SK-N-SH (cell line): ENCODE results near the gene LSM3.

ENCODE experiments used
- CHD2 ChIP-seq: fragments of 150-350 bp; IDR thresholded peaks from 2 replicates; pipeline ENCODE4 v1.6.1; 2018; ENCODE audit warnings: low read length; ENCODE audit not compliant: partially characterized antibody
- ELF1 ChIP-seq: IDR thresholded peaks from 2 replicates; pipeline ENCODE4 v1.4.0; 2012
- EP300 ChIP-seq, 2 experiments: IDR thresholded peaks; 2 replicates each; pipeline versions ENCODE4 v1.4.0 to v1.6.1; 2012; ENCODE audit warnings: borderline replicate concordance in 1 of 2, low read depth in 1 of 2, low read length in 1 of 2
- FOXM1 ChIP-seq: IDR thresholded peaks from 2 replicates; pipeline ENCODE4 v1.4.0; 2012; ENCODE audit warnings: low read depth, mild to moderate bottlenecking
- GABPA ChIP-seq: IDR thresholded peaks from 2 replicates; pipeline ENCODE4 v1.4.0; 2012; ENCODE audit warnings: low read depth, mild to moderate bottlenecking
- RAD21 ChIP-seq: IDR thresholded peaks from 2 replicates; pipeline ENCODE4 v1.6.1; 2012; ENCODE audit warnings: mild to moderate bottlenecking, low read length
- RFX5 ChIP-seq: IDR thresholded peaks from 2 replicates; pipeline ENCODE4 v1.6.1; 2012; ENCODE audit warnings: mild to moderate bottlenecking, improper control_type of control experiment, low read length
- RXRA ChIP-seq: IDR thresholded peaks from 2 replicates; pipeline ENCODE4 v1.4.0; 2012; ENCODE audit warnings: low read depth, mild to moderate bottlenecking, borderline replicate concordance
- TF ChIP-seq, protein P1 (sequence below): fragments of 200-600 bp; sonication (generic); IDR thresholded peaks from 2 replicates; pipeline ENCODE4 v1.6.1; 2017; ENCODE audit warnings: antibody characterized with exemption, mild to moderate bottlenecking, moderate library complexity
- TF ChIP-seq, protein P2 (sequence below): IDR thresholded peaks from 2 replicates; pipeline ENCODE4; 2012
- TF ChIP-seq, protein P3 (sequence below): IDR thresholded peaks from 2 replicates; pipeline ENCODE4 v1.4.0; 2012; ENCODE audit warnings: low read depth, borderline replicate concordance
- TF ChIP-seq, protein P4 (sequence below): IDR thresholded peaks from 2 replicates; pipeline ENCODE4 v1.6.1; 2012; ENCODE audit warnings: mild to moderate bottlenecking, low read depth, low read length, moderate library complexity

DNA sequence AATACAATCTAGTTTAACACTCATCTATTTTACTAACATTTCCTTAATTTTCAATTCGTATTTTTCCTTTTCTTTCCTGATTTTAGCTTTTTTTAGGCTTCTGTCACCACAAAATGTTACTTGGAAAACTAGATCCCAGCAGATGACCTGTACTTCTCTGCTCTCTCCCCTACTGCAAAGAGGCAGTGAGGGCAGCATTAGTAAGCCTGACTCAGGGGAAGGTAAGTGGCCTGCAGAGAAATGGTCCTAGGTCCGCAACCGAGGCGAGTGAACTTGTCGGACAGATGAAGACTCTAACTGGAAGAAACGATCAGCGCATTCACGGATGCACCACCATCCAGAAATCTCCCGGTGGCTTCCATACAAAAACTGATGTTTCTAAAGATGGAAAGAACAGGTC lies 33.4 kb upstream of the LSM3 start:
- TF ChIP-seq RXRA (no peak), CHD2 (no peak), FOXM1 (no peak), RFX5 (no peak), EP300 (IDR thresholded peaks at IDR 0.05; ENCODE audit: borderline replicate concordance in 1 of 2, low read depth in 1 of 2, low read length in 1 of 2) (no peak), ELF1 (no peak), RAD21 (no peak), GABPA (no peak)
- TF ChIP-seq, protein P1, sequence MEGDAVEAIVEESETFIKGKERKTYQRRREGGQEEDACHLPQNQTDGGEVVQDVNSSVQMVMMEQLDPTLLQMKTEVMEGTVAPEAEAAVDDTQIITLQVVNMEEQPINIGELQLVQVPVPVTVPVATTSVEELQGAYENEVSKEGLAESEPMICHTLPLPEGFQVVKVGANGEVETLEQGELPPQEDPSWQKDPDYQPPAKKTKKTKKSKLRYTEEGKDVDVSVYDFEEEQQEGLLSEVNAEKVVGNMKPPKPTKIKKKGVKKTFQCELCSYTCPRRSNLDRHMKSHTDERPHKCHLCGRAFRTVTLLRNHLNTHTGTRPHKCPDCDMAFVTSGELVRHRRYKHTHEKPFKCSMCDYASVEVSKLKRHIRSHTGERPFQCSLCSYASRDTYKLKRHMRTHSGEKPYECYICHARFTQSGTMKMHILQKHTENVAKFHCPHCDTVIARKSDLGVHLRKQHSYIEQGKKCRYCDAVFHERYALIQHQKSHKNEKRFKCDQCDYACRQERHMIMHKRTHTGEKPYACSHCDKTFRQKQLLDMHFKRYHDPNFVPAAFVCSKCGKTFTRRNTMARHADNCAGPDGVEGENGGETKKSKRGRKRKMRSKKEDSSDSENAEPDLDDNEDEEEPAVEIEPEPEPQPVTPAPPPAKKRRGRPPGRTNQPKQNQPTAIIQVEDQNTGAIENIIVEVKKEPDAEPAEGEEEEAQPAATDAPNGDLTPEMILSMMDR = no peak
- TF ChIP-seq, protein P2, sequence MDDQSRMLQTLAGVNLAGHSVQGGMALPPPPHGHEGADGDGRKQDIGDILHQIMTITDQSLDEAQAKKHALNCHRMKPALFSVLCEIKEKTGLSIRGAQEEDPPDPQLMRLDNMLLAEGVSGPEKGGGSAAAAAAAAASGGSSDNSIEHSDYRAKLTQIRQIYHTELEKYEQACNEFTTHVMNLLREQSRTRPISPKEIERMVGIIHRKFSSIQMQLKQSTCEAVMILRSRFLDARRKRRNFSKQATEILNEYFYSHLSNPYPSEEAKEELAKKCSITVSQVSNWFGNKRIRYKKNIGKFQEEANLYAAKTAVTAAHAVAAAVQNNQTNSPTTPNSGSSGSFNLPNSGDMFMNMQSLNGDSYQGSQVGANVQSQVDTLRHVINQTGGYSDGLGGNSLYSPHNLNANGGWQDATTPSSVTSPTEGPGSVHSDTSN = no peak
- TF ChIP-seq, protein P3, sequence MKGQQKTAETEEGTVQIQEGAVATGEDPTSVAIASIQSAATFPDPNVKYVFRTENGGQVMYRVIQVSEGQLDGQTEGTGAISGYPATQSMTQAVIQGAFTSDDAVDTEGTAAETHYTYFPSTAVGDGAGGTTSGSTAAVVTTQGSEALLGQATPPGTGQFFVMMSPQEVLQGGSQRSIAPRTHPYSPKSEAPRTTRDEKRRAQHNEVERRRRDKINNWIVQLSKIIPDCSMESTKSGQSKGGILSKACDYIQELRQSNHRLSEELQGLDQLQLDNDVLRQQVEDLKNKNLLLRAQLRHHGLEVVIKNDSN = no peak
- TF ChIP-seq, protein P4, sequence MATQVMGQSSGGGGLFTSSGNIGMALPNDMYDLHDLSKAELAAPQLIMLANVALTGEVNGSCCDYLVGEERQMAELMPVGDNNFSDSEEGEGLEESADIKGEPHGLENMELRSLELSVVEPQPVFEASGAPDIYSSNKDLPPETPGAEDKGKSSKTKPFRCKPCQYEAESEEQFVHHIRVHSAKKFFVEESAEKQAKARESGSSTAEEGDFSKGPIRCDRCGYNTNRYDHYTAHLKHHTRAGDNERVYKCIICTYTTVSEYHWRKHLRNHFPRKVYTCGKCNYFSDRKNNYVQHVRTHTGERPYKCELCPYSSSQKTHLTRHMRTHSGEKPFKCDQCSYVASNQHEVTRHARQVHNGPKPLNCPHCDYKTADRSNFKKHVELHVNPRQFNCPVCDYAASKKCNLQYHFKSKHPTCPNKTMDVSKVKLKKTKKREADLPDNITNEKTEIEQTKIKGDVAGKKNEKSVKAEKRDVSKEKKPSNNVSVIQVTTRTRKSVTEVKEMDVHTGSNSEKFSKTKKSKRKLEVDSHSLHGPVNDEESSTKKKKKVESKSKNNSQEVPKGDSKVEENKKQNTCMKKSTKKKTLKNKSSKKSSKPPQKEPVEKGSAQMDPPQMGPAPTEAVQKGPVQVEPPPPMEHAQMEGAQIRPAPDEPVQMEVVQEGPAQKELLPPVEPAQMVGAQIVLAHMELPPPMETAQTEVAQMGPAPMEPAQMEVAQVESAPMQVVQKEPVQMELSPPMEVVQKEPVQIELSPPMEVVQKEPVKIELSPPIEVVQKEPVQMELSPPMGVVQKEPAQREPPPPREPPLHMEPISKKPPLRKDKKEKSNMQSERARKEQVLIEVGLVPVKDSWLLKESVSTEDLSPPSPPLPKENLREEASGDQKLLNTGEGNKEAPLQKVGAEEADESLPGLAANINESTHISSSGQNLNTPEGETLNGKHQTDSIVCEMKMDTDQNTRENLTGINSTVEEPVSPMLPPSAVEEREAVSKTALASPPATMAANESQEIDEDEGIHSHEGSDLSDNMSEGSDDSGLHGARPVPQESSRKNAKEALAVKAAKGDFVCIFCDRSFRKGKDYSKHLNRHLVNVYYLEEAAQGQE = no peak
